Stimulated activated CD4-positive, alpha-beta T cell treated with anti-CD3 and anti-CD28 coated beads, Interleukin-1b, Interleukin-23, amount 100 ng/mL, for 1 hour (primary cell): ENCODE results near the gene NT5DC3.
A peak's percentile ranks its signal among the peaks of the same experiment; 100 is the strongest.

Experiments used
- DNase-seq, 2 donors: peaks; one replicate each; pipeline ENCODE4 v3.0.0-alpha.2; 2020; ENCODE audit warnings: low read depth in 2 of 2

NT5DC3 gene

GRCh38 chr12:103840876-103841689 is at the start of gene NT5DC3:
NT5DC3 (minus strand) TSS chr12:103841234; CDS start chr12:103841156, 78 bp downstream.
- peak; percentile 69 to 70 for DNase-seq

DNA sequence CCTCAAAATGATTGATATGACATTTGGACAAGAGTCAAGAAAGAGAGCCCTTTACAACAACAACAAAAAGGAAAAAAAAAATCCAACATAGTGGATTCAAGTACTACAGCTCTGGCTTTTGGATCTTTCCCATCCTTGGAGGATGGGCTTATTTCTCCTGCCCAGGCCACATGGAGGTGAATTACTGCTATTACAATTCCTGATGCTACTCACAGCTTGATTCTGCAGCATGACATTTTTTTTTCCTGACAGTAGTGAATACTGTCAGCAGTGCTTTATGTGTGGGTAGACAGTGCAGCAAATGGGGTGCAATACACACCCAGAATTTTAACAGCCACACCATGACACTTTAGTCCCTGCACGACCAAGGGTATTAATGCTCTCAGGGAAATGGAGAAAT is 46.7 kb upstream of the NT5DC3 start:
- no peak for DNase-seq

GRCh38 chr12:103886195-103886797 is 45.3 kb upstream of the NT5DC3 start:
- no peak for DNase-seq

- no peak for DNase-seq
These were observed 43.3 kb upstream of the NT5DC3 start for GRCh38 chr12:103884316-103884715.

GRCh38 chr12:103883908-103884307 is 42.9 kb upstream of the NT5DC3 start:
- no peak for DNase-seq

DNA sequence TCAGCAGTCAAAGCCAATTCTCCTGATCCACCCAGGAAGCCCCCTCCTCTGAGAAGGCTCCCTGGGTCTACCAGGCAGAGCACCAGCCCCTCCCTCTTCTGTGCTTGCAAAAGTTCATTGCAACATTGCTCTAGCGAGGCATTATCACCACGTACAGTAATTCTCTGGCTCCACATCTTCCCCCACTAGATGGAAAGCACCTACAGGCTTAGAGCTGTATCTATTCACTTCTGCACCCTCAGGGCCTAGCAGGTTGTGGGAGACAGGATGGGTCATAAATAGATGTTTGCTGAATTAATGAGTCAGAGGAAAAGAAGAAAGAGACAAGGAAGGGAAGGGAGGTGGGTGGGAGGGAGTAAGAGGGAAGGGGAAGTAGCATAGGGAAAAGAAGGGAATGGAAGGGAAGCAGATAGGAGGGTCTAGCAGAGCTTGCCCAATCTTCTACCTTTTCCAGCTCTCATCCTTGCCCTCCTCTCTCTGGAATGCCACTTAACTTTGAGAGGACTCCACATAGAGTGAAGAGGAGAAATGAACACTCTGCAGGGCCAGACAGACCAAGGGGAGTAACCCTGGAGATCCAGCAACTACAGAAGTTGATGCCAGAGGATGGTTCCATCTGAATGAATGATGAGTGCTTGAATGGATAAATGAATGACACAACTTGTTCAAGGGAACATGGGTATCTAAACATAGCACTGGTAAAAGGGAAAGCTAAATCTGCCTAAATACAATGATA is 42.0 kb upstream of the NT5DC3 start:
- no peak for DNase-seq

GRCh38 chr12:103881261-103881660 is 40.2 kb upstream of the NT5DC3 start:
- no peak for DNase-seq

DNA sequence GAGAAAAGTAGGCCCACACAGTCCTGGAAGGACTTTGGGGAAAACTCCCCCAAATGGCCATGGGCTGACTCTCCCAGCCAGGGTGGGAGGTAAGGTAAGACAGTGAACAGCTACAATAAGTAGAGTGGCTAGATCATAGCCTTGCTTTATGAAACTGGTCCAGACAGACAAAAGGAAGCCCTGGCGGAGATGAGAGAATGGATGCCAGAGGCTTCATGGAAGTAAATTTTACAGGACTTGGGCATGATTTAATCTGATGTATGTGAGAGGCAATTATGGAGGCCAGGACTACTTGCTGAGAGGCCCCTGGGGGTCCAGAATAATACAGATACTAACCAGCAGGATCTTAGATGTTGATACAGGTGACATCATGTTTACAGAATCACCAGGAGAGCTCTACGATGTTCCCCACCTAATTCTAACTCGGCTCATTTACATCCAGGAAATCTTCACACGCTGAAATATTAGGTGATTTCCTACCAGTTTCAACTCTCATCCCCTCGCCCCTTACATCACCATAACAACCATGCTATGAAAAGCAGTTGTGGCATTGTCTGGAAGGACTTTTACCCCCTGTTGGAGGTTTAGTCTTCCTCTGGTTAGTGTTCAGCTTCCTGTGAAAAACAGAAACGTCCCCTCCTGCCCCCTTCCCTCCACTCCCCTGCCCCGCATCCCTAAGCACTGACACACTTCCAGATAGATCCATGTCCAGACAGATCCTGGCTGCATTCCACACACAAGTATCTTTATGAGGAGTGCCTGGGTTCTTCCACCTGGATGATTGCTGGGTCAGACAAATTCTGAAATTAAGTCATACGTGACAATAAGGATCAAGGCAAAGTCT is 39.5 kb upstream of the NT5DC3 start:
- DNase-seq: no peak

DNA sequence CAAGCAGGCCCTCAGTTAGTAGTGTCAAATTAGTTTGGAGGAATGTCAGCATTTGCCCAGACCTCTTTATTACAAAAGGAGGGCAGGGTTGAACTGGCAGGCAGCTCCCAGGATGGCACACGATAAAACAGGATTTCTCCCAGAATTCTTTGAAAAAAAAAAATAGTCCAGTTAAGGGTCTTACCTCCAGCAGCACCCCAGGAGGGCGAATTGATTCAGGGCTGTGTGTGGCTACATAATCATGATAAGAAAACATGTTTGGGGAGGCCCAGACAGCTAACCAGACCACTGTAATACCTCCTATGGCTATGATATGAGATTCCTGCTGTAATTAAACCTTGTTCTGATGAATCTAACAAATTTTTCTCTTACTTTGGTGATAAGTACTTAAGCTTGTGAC is 38.8 kb upstream of the NT5DC3 start:
- no peak for DNase-seq

- DNase-seq: no peak
These were observed 38.1 kb upstream of the NT5DC3 start for GRCh38 chr12:103879048-103879692.

- peak in 1 of 2 donors; percentile 18 for DNase-seq
These were observed 37.0 kb upstream of the NT5DC3 start for GRCh38 chr12:103877934-103878510.

- no peak for DNase-seq
These were observed 36.3 kb upstream of the NT5DC3 start for GRCh38 chr12:103877288-103877687.

DNA sequence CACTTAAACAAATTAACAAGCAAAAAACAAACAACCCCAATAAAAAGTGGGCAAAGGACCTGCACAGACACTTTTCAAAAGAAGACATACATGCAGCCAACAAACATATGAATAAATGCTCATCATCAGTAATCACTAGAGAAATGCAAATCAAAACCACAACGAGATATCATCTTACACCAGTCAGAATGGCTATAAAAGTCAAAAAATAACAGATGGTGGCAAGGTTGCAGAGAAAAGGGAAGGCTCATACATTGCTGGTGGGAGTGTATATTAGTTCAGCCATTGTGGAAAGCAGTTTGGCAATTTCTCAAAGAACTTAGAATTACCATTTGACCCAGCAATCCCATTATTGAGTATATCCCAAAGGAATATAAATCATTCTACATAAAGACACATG is 34.6 kb upstream of the NT5DC3 start:
- no peak for DNase-seq

GRCh38 chr12:103868215-103868614 is 27.2 kb upstream of the NT5DC3 start:
- no peak for DNase-seq

GRCh38 chr12:103865151-103865730 is 24.2 kb upstream of the NT5DC3 start:
- no peak for DNase-seq

GRCh38 chr12:103864710-103865109 is 23.7 kb upstream of the NT5DC3 start:
- no peak for DNase-seq

DNA sequence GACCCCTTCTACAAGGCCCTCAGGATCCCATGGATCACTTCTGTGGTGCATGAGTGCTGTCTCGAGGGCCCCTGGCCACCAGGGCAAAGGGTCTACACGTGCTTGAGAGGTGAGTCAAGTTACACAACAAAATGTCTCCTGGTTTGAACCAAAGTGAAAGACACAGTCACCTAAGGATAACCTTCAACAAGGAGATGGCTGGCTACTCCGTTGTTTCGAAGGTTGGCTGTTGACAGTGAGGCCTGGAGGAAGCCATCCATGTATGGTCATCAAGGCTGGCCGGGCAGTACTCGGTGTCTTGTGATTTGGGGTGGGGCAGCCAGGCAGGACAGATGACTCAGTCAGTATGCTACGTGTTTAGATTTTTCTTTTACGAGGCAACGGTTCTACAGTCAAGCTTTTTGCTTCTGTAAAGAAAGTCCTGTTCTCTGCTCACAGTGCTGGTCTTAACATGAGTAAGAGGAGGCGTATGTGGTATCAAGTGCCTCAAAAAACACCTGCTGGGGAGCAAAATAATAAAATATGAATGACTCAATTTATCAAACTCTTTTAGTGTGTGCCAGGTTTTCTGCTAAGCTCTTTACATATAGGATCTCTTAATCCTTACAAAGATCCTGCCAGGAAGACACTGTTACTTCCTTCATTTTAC is 18.0 kb upstream of the NT5DC3 start:
- DNase-seq: no peak

DNA sequence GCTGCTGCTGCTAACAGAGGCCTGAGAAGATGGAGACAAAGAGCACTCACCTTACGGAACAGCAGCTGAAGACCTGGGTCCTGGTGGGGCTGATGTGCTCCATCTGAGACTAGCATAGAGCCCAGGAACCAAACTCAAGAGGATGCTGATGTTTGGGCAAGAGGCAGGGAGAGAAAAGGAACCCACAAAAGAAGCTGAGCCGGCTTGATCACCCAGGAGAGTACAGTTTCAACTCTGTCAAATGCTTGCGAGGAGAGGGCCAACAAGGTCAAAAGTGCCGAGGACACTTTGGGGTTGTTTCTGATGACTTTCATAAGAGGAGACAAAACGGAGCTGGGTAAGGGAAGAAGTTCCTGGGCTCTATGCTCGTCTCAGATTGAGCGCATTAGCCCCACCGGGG is 17.3 kb upstream of the NT5DC3 start:
- no peak for DNase-seq

DNA sequence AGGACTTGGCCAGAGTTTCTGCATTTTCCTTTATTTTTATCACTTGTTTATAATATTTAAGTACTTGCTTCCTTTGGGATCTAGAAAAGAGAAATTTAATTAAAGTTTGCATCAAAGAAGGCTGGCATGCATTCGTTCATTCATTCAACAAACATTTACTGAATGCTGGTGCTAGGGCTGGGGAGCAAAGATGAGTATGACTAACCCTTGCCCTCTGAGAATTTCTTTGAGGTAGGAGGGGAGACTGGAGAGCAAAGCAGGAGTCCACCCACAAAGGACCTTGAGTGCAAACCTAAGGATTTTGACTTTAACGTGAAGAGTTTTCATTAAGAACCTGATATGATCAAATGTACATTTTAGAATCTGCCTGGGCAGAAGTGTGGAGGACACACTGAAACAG is 16.1 kb upstream of the NT5DC3 start:
- DNase-seq: no peak
